NT2/D1 (cell line): ENCODE data around the gene SDC1.
A peak's percentile ranks its signal among the peaks of the same experiment; 100 is the strongest.

Experiments used
- DNase-seq: peaks from one replicate; pipeline ENCODE4 v3.0.0-alpha.2; 2011; ENCODE audit warnings: low read depth, low spot score
- H3K27me3 ChIP-seq: 2 replicates; pipeline ENCODE4 v1.6.0; 2011; ENCODE audit warnings: mild to moderate bottlenecking; ENCODE audit not compliant: insufficient read length, insufficient read depth
- H3K36me3 ChIP-seq: 2 replicates; pipeline ENCODE4 v1.6.1; 2011; ENCODE audit warnings: mild to moderate bottlenecking, low read length, mixed read lengths; ENCODE audit not compliant: insufficient read depth, insufficient read length
- H3K4me1 ChIP-seq: 2 replicates; pipeline ENCODE4 v1.5.1; 2011; ENCODE audit not compliant: insufficient read depth, insufficient read length
- H3K4me3 ChIP-seq: 2 replicates; pipeline ENCODE4 v1.5.1; 2011; ENCODE audit warnings: low read depth; ENCODE audit not compliant: insufficient read length
- H3K9ac ChIP-seq: 2 replicates; pipeline ENCODE4 v1.6.0; 2011; ENCODE audit warnings: low read depth; ENCODE audit not compliant: insufficient read length
- H3K9me3 ChIP-seq: 2 replicates; pipeline ENCODE4 v1.5.1; 2011; ENCODE audit warnings: mild to moderate bottlenecking, low read length; ENCODE audit not compliant: insufficient read depth
- SUZ12 ChIP-seq: IDR thresholded peaks from 2 replicates; pipeline ENCODE4 v1.6.1; 2011; ENCODE audit not compliant: insufficient read length, insufficient read depth; ENCODE audit errors: extremely low read depth
- YY1 ChIP-seq: IDR thresholded peaks from 2 replicates; pipeline ENCODE4 v1.6.1; 2011; ENCODE audit not compliant: insufficient read length, insufficient read depth
- ZNF274 ChIP-seq: IDR thresholded peaks from 2 replicates; pipeline ENCODE4 v1.6.1; 2011; ENCODE audit warnings: mild to moderate bottlenecking, low read depth, low read length

SDC1 gene

GRCh38 chr2:20187331-20187730 is 37.6 kb downstream of the SDC1 start:
- no peaks in the 10 kb centered on the region for H3K36me3 ChIP-seq
- no peak overlapping the region for H3K4me3 ChIP-seq
- DNase-seq: no peak
- no peaks in the 10 kb centered on the region for H3K9me3 ChIP-seq
- H3K27me3 ChIP-seq: no peaks in the 10 kb centered on the region
- H3K4me1 ChIP-seq: peaks cover 39% of the 10 kb centered on the region
- no peak overlapping the region for H3K9ac ChIP-seq
- TF ChIP-seq ZNF274 (no peak), YY1 (no peak), SUZ12 (no peak)

- no peak overlapping the region for H3K4me3 ChIP-seq
- no peaks in the 10 kb centered on the region for H3K36me3 ChIP-seq
- H3K27me3 ChIP-seq: no peaks in the 10 kb centered on the region
- no peak overlapping the region for H3K9ac ChIP-seq
- H3K9me3 ChIP-seq: no peaks in the 10 kb centered on the region
- DNase-seq: no peak
- TF ChIP-seq YY1 (no peak), SUZ12 (no peak), ZNF274 (no peak)
- peaks cover 40% of the 10 kb centered on the region for H3K4me1 ChIP-seq
Observed at GRCh38 chr2:20186855-20187187, 38.1 kb downstream of the SDC1 start.

- no peaks in the 10 kb centered on the region for H3K36me3 ChIP-seq
- H3K4me1 ChIP-seq: peaks cover 41% of the 10 kb centered on the region
- H3K4me3 ChIP-seq: no peak overlapping the region
- TF ChIP-seq ZNF274: no peak
- no peak for TF ChIP-seq SUZ12
- no peak for TF ChIP-seq YY1
- no peaks in the 10 kb centered on the region for H3K27me3 ChIP-seq
- peak overlapping the region; percentile 62 for H3K9ac ChIP-seq
- no peak for DNase-seq
- no peaks in the 10 kb centered on the region for H3K9me3 ChIP-seq
Observed at GRCh38 chr2:20186078-20186854, 38.7 kb downstream of the SDC1 start.

GRCh38 chr2:20185176-20186022 is 39.5 kb downstream of the SDC1 start:
- Histone ChIP-seq H3K36me3 (no peaks in the 10 kb centered on the region), H3K27me3 (no peaks in the 10 kb centered on the region), H3K4me3 (no peak overlapping the region), H3K4me1 (peaks cover 41% of the 10 kb centered on the region), H3K9ac (peak overlapping the region; percentile 18), H3K9me3 (no peaks in the 10 kb centered on the region)
- DNase-seq: no peak
- TF ChIP-seq SUZ12: no peak
- TF ChIP-seq YY1: no peak
- no peak for TF ChIP-seq ZNF274

- no peak overlapping the region for H3K9ac ChIP-seq
- H3K36me3 ChIP-seq: no peaks in the 10 kb centered on the region
- TF ChIP-seq YY1 (no peak), ZNF274 (no peak), SUZ12 (no peak)
- no peaks in the 10 kb centered on the region for H3K27me3 ChIP-seq
- peaks cover 37% of the 10 kb centered on the region for H3K4me1 ChIP-seq
- no peak overlapping the region for H3K4me3 ChIP-seq
- no peak for DNase-seq
- H3K9me3 ChIP-seq: no peaks in the 10 kb centered on the region
Observed at GRCh38 chr2:20184067-20184938, 40.6 kb downstream of the SDC1 start.

GRCh38 chr2:20183373-20183772 is 41.6 kb downstream of the SDC1 start:
- H3K36me3 ChIP-seq: no peaks in the 10 kb centered on the region
- H3K4me1 ChIP-seq: peaks cover 34% of the 10 kb centered on the region
- H3K27me3 ChIP-seq: no peaks in the 10 kb centered on the region
- no peak overlapping the region for H3K4me3 ChIP-seq
- TF ChIP-seq SUZ12 (no peak), YY1 (no peak), ZNF274 (no peak)
- H3K9ac ChIP-seq: no peak overlapping the region
- H3K9me3 ChIP-seq: no peaks in the 10 kb centered on the region
- no peak for DNase-seq
